Measurements from ENCODE around the gene DAB1.

The DAB1 gene

GRCh38 chr1:56972976-56973375, 450.9 kb downstream of the DAB1 start:
- no peak overlapping the region for H3K4me3 ChIP-seq (replicated peaks in 1 of 2; ENCODE audit: low read depth in 2 of 2, low read length in 2 of 2)
- TF ChIP-seq CTCF (IDR thresholded peaks at IDR 0.05; ENCODE audit: low read depth, low read length), result no peak
- DNase-seq (ENCODE audit: low read depth in 2 of 2), result no peak

- no peak overlapping the region for H3K4me3 ChIP-seq (replicated peaks in 1 of 2; ENCODE audit: low read depth in 2 of 2, low read length in 2 of 2)
- TF ChIP-seq CTCF (IDR thresholded peaks at IDR 0.05; ENCODE audit: low read depth, low read length), result no peak
- DNase-seq (ENCODE audit: low read depth in 2 of 2), result no peak
These were observed 453.6 kb downstream of the DAB1 start for GRCh38 chr1:56970280-56970679.

- no peak for DNase-seq (ENCODE audit: low read depth in 2 of 2)
- TF ChIP-seq CTCF (IDR thresholded peaks at IDR 0.05; ENCODE audit: low read depth, low read length), result no peak
- no peak overlapping the region for H3K4me3 ChIP-seq (replicated peaks in 1 of 2; ENCODE audit: low read depth in 2 of 2, low read length in 2 of 2)
These were observed 454.9 kb downstream of the DAB1 start for GRCh38 chr1:56968878-56969495.

- DNase-seq (ENCODE audit: low read depth in 2 of 2), result peak; percentile 40 to 54
These were observed 455.7 kb downstream of the DAB1 start for GRCh38 chr1:56967900-56968832.

GRCh38 chr1:56967355-56967754, 456.5 kb downstream of the DAB1 start:
- TF ChIP-seq CTCF (IDR thresholded peaks at IDR 0.05; ENCODE audit: low read depth, low read length), result no peak
- DNase-seq (ENCODE audit: low read depth in 2 of 2), result no peak
- H3K4me3 ChIP-seq (replicated peaks in 1 of 2; ENCODE audit: low read depth in 2 of 2, low read length in 2 of 2), result no peak overlapping the region

More at GRCh38 chr1:56967900-56968832, 455.7 kb downstream of the DAB1 start:
- peak; percentile 66 for TF ChIP-seq CTCF (IDR thresholded peaks at IDR 0.05; ENCODE audit: low read depth, low read length)
- H3K4me3 ChIP-seq (replicated peaks in 1 of 2; ENCODE audit: low read depth in 2 of 2, low read length in 2 of 2), result no peak overlapping the region

GRCh38 chr1:56966698-56966999, 457.2 kb downstream of the DAB1 start:
- no peak for DNase-seq (ENCODE audit: low read depth in 2 of 2)
- no peak overlapping the region for H3K4me3 ChIP-seq (replicated peaks in 1 of 2; ENCODE audit: low read depth in 2 of 2, low read length in 2 of 2)
- no peak for TF ChIP-seq CTCF (IDR thresholded peaks at IDR 0.05; ENCODE audit: low read depth, low read length)

All from cardiac fibroblast (primary cell).